HG03139 (cell line): ENCODE results near the gene MEIOSIN.
"Not testable (repeated sequence)": the region's sequence is repeated elsewhere in the genome, so short reads cannot be mapped to it uniquely, and the experiment has no call there.

Experiments used
- ATAC-seq: cut with Tn5 transposase; IDR thresholded peaks from one replicate; pipeline ENCODE4 v1.9.1; 2021; ENCODE audit not compliant: unreplicated experiment

MEIOSIN gene

DNA sequence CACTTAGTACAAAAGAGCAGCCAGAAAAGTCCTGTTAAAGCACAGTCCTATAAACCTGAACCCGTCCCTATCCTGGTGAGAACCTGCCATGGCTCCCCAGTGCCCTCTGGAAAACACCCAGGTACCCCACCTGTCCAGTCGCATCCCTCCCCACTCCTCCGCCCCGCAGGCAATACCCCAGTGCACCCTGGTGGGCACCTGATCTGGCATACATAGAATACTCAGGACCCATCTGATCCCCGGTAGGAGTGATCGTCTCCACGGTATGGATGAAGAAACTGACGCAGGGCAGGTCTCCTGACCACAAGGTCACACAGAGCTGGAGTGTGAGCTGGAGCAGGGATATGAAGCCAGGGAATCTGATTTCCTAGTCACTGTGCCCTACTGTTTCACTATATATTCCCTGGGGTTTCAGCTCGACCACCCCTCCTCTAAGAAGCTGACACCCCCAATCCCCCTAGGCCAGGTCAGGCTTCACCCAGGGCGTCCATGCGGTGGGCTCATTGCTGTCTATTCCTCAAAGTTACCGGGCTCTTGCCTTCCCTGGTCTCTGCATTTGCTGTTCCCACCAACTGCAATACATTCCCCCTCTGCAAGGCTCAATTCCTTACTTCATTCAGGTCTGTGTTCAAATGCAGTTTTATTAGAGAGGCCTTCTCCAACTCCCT lies 15.1 kb upstream of the MEIOSIN start:
- no peak for ATAC-seq

- ATAC-seq = not testable (repeated sequence)
These were observed 13.2 kb upstream of the MEIOSIN start for GRCh38 chr19:45720065-45720464.

DNA sequence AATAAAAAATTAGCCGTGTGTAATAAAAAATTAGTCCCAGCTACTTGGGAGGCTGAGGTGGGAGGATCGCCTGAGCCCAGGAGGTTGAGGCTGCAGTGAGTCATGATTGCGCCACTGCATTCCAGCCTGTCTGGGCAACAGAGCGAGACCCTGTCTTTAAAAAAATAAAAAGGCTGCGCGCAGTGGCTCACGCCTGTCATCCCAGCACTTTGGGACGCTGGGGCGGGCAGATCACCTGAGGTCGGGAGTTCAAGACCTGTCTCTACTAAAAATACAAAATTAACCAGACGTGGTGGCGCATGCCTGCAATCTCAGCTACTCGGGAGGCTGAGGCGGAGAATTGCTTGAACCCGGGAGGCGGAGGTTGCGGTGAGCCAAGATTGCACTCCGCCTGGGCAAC lies 4.6 kb upstream of the MEIOSIN start:
- not testable (repeated sequence) for ATAC-seq

DNA sequence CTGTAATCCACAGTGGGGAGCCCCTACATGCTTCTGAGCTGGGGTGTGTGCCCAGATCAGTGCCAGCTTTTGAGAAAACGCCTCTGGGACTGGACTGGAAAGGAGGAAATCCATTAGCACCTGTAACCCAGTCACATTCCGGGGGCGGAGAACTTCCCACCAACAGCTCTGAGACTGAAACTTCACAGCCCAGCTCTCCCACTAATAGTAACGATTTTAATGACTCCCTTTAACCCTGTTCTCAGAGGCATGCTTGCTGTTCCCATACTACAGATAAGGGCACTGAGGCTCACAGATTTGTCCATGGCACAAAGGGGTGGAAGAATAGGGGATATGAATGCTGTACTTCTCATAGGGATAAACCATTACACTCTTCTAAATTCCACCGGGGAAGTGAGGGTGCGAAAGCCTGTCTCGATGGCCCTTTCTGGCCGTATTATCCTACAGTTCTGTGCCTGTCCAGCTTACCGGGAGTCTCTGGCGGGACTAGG lies 3.4 kb upstream of the MEIOSIN start:
- no peak for ATAC-seq

DNA sequence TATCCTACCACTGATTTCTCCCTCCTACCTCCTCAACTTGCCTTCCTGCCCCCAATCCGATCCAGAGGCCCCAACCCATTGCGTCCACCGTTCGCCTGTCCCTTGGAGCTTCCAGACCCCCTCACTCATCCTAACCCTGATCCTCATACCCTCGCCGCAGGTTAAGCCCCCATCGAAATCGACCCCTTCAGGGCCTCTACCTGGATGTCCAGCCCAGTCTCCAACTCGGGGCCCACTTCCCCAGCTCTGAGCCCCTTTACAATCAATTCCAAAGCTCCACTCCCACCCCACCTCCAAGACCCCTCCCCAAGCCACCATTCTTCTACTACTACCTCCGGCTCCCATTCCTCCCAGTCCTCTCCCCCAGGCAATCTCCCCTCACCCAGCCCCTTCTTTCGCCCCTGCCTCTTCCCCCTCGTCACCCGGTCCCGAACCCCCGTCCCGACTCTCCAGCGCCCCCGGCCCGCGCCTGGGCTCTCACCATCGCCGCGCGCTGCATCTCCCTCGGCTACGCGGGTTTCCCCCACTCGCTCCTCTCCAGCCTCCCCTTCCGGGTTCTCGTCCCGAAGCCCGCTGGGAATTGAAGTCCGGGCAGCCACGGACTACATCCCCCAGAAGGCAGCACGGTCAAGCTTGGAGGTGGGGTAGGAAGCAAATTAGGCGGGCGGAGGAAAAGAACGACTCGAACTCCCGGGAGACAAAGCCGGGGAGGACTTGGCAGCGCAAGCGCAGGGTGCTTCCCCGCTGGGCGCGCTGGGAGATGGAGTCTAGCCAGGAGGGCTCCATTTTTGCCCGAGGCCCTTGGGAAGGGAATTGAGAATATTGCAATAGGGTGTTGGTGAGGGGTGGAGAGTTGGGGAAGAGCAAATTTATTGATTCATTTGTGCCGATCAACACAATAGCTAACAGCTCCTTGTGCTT lies 2.6 kb upstream of the MEIOSIN start, which contains the start of gene FBXO46:
Gene FBXO46 (minus strand): TSS at position 529 of the 921 bp plus-strand sequence. CDS start 17,401 bp downstream, outside the sequence.
- peak; percentile 88 for ATAC-seq

GRCh38 chr19:45739498-45740439 lies 6.5 kb downstream of the MEIOSIN start:
- ATAC-seq = no peak

GRCh38 chr19:45742969-45743368 lies 9.7 kb downstream of the MEIOSIN start:
- no peak for ATAC-seq

- ATAC-seq = no peak
These were observed 12.4 kb downstream of the MEIOSIN start for GRCh38 chr19:45745606-45746005.

GRCh38 chr19:45746866-45747265 lies 13.6 kb downstream of the MEIOSIN start:
- no peak for ATAC-seq

GRCh38 chr19:45747513-45747912 lies 14.3 kb downstream of the MEIOSIN start:
- ATAC-seq = no peak

GRCh38 chr19:45751483-45751882 lies 18.2 kb downstream of the MEIOSIN start:
- ATAC-seq = not testable (repeated sequence)

- no peak for ATAC-seq
These were observed 19.4 kb downstream of the MEIOSIN start for GRCh38 chr19:45752639-45753038.

DNA sequence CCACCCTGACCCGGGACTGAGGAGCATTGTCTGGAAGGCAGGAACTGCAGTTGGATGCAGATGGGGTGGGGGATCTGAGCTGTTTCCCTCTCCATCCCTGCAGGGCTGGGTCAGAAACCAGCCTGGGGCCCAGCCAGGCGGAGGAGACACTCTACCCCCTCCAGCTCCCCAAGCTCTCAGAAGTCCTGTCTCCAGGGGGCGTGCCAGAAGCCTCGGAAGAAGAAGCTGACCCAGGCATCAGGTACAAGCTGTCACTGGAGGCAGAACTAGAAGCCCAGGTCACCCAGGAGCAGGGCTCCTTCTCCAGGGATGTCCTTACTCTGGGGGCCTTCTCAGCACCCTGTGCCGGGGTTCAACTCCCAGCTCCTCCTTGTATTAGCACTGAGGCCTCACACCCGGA lies 20.3 kb downstream of the MEIOSIN start:
- ATAC-seq = no peak

DNA sequence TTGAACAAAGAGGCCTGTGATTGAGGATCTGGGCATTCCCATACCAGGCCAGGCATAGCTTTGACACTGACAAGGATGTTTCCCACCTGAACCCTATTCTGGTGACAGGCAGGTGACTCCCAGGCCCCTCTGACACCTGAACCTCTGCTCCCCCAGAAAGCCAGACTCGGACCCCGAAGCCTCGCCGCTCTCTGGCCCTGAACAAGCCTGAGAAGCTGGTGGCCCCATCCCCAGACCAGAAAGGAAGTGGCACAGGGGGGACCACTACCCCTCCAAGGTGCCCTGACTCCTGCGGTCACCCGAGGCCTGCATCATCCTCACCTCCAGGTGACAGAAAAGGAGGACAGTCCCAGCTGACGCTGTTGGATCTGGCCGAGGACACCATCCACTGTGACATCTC lies 21.1 kb downstream of the MEIOSIN start:
- ATAC-seq = no peak

DNA sequence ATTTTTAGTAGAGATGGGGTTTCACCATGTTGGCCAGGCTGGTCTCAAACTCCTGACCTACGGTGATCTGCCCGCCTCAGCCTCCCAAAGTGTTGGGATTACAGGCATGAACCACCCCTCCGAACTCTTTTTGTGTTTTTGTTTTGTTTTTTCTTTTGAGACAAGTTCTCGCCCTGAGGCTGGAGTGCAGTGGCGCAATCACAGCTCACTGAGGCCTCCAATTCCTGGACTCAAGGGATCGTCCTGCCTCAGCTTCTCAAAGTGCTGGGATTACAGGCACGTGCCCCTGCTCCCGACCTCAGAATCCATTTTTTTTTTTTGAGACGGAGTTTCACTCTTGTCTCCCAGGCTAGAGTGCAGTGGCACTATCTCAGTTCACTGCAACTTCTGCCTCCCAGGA lies 24.5 kb downstream of the MEIOSIN start:
- ATAC-seq = no peak

- no peak for ATAC-seq
These were observed 25.7 kb downstream of the MEIOSIN start for GRCh38 chr19:45758921-45759320.

GRCh38 chr19:45761714-45762113 lies 28.5 kb downstream of the MEIOSIN start:
- ATAC-seq = no peak

DNA sequence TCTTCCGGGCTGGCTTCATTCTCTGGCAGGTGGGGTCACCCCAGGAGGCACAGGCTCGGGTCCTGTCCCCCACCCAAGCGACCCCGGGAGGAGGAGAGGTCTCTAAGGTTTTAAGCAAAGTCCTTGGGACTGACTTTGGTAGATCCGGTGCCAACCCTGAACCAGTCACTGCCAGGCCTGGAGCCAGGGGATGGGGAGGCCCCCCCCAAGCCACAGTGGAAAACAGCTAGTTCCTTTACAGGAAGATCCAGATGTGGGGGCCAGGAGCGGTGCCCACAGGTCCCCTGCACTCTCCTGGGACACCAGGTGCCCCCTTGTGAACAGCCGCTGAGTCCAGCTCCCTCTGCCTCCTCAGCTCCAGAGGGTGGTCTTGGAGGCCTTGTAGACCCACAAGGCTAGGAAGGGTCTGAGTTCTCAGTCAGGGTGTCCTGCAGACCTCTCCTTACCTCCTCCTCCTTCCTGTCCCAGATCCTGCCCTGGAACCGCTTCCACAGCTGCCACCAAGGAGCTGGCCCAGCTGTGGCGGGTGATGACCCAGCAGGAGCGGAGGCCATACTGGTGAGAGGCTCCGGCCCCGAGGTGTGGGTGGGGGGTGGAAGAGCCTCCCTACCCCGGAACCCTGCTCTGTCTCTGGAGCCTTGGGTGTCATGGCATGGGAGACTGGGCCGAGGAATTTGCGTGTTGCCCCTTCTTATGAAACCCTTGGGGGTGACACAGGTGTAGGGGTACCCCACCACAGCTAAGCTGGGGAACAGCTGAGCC lies 29.8 kb downstream of the MEIOSIN start:
- ATAC-seq = no peak

DNA sequence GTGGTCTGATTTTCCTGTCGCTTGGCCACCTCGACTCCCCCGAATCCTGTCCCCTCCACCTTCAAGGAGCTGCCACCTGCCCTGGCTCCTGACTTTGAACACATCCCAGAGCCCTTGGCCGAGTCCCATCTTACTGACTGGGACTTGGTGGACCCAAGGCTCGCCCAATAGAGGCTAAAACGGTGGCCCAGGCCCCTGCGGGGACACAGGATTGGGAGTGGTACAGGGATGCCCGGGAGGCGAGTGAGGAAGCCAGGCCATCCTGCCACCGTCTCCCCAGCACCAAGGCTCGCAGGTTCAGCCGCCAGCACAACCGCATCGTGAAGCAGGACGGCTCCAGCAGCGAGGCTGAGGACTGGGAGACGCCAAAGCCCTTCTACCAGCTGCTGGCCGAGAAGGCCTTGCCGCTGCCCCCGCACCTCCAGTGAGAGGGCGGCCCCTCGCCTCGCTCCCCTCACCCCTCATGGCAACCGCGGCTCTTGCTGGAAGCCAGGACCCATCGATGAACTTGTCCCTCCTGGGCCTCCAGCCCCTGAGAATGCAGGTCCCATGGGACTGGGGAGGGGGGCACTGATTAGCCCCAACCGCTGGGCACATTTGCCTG lies 30.6 kb downstream of the MEIOSIN start:
- no peak for ATAC-seq

DNA sequence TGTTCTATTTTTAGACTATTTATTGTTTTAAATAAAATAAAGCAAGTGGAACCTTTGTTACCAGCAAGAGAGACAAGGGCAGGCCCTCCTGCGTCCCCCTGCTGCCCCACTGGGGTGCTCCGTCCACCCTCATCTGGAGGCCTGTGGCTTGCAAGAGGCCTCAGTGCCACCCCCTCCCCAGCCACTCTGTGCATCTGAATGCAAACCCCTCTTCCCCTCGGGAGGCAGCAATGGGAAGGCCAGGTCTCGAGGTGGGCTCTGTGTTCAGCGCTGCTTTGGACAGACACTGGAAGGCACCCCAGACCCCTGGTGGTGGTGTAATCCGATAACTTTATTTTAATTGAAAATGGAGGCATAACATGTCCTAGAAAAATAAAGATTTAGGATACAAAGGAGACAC lies 31.2 kb downstream of the MEIOSIN start:
- ATAC-seq = no peak
